ENCODE results near the gene CNN2. TPM values are rescaled to one million over a fixed set of nuclear protein-coding genes. Genes with fewer than 3 reads are reported as not detected.

Gene CNN2
- total RNA-seq, 2 experiments from 2014 or later = 307 to 318 TPM

DNA sequence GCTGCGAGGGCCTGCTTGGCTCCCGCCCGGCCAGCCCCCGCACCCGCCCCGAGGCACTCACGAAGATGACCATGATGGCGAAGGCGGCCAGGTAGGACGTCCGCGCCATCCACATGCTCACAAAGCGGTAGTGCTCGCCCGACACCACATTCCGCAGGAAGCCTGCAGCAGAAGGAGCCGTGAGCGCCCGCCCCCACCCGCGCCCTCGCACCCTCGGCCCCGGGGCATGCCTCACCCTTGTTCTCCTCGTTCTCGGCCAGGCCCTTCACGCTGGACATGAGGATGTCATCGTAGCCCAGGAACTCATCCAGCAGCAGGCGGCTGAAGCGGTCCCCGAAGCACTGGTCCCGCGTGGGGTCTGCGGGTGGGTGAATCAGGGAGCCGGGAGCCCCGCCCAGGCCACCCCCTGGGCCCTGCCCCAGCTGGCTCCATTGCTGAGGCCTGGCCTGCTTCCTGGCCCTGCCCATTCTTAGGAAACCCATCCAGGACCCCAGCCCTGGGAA is 14.5 kb upstream of the CNN2 start:
- Histone ChIP-seq H3K9me3 (ENCODE audit: control insufficient read depth in 1 of 2, insufficient read depth in 1 of 2, low read length in 2 of 2) (peaks cover 0 to 4% of the 10 kb centered on the region in 2 experiments), H3K4me1 (ENCODE audit: insufficient read depth, low read length) (peaks cover 25% of the 10 kb centered on the region), H3K27me3 (ENCODE audit: control insufficient read depth in 1 of 2, insufficient read depth in 2 of 2, low read length in 2 of 2) (no peaks in the 10 kb centered on the region), H3K36me3 (ENCODE audit: insufficient read depth, low read length) (peaks cover 44% of the 10 kb centered on the region), H3K27ac (ENCODE audit: low read depth in 1 of 2, low read length in 2 of 2) (no peak overlapping the region), H3K4me3 (ENCODE audit: low read length) (no peak overlapping the region)
- Mint-ChIP-seq H3K4me3 (no peak overlapping the region), H3K36me3 (ENCODE audit: low read depth) (peaks cover 10% of the 10 kb centered on the region), H3K4me1 (ENCODE audit: low read depth) (peaks cover 3% of the 10 kb centered on the region), H3K9me3 (no peaks in the 10 kb centered on the region), H3K27ac (no peak overlapping the region), H3K27me3 (no peaks in the 10 kb centered on the region)
- DNase-seq (no peak), ATAC-seq (ENCODE audit: poor library complexity) (no peak)
- ChIA-PET POLR2A (no interaction called here), CTCF (no interaction called here)
- intact Hi-C loops (cut with DNase I, micrococcal nuclease) = no loop called here
- TF ChIP-seq, protein P1, sequence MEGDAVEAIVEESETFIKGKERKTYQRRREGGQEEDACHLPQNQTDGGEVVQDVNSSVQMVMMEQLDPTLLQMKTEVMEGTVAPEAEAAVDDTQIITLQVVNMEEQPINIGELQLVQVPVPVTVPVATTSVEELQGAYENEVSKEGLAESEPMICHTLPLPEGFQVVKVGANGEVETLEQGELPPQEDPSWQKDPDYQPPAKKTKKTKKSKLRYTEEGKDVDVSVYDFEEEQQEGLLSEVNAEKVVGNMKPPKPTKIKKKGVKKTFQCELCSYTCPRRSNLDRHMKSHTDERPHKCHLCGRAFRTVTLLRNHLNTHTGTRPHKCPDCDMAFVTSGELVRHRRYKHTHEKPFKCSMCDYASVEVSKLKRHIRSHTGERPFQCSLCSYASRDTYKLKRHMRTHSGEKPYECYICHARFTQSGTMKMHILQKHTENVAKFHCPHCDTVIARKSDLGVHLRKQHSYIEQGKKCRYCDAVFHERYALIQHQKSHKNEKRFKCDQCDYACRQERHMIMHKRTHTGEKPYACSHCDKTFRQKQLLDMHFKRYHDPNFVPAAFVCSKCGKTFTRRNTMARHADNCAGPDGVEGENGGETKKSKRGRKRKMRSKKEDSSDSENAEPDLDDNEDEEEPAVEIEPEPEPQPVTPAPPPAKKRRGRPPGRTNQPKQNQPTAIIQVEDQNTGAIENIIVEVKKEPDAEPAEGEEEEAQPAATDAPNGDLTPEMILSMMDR (IDR thresholded peaks at IDR 0.05) = no peak

DNA sequence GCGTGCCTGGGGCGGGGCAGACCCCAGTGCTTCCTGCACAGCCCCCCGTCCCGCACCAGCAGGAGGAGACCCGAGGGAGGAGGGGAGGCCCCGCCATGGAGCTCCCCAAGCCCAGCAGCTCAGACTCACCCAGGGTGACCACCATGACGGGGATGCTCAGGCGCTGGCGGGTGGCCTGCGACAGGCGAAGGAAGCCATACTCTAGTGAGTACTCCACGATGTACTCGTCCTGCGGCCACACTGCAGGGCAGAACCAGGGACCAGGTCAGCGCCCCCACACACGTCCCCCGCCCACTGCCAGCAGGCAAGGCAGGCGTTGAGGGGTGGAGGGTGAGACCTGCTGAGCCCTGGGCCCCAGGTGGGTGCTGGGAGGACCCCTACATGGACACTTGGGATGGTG is 14.1 kb upstream of the CNN2 start:
- Mint-ChIP-seq H3K9me3 (no peaks in the 10 kb centered on the region), H3K27me3 (no peaks in the 10 kb centered on the region), H3K4me3 (no peak overlapping the region), H3K36me3 (ENCODE audit: low read depth) (peaks cover 10% of the 10 kb centered on the region), H3K4me1 (ENCODE audit: low read depth) (peaks cover 7% of the 10 kb centered on the region), H3K27ac (no peak overlapping the region)
- ChIA-PET POLR2A (no interaction called here), CTCF (no interaction called here)
- DNase-seq (no peak), ATAC-seq (ENCODE audit: poor library complexity) (no peak)
- Histone ChIP-seq H3K4me1 (ENCODE audit: insufficient read depth, low read length) (peaks cover 30% of the 10 kb centered on the region), H3K36me3 (ENCODE audit: insufficient read depth, low read length) (peaks cover 44% of the 10 kb centered on the region), H3K27me3 (ENCODE audit: control insufficient read depth in 1 of 2, insufficient read depth in 2 of 2, low read length in 2 of 2) (no peaks in the 10 kb centered on the region), H3K9me3 (ENCODE audit: control insufficient read depth in 1 of 2, insufficient read depth in 1 of 2, low read length in 2 of 2) (peaks cover 0 to 4% of the 10 kb centered on the region in 2 experiments), H3K4me3 (ENCODE audit: low read length) (no peak overlapping the region), H3K27ac (ENCODE audit: low read depth in 1 of 2, low read length in 2 of 2) (no peak overlapping the region)
- intact Hi-C loops (cut with DNase I, micrococcal nuclease) = no loop called here
- TF ChIP-seq, protein P1 (IDR thresholded peaks at IDR 0.05) = no peak

DNA sequence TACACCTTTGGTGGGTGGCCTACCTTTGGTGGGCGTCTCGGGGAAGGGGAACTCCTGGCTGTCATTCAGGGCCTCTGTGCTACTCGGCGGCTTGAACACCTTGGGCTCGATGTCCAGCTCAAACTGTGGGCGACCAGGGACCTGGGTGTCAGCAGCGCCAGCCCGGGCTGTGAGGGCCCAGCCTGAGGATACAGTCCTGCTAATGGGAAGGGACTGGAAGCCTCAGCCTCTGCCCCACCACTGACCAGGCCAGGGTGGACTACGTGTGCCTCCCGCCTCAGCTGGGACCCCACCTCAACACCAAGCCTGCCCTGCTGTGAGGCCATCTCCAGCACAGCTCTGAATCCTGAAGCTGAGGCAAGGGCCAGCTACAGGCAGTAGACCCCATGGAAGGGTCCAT is 13.2 kb upstream of the CNN2 start:
- H3K4me3 ChIP-seq (ENCODE audit: low read length) = no peak overlapping the region
- peaks cover 39% of the 10 kb centered on the region for H3K4me1 ChIP-seq (ENCODE audit: insufficient read depth, low read length)
- no peak overlapping the region for H3K4me3 Mint-ChIP-seq
- intact Hi-C loops (cut with DNase I, micrococcal nuclease) = no loop called here
- no peak for ATAC-seq (ENCODE audit: poor library complexity)
- no peak overlapping the region for H3K27ac Mint-ChIP-seq
- H3K4me1 Mint-ChIP-seq (ENCODE audit: low read depth) = peaks cover 15% of the 10 kb centered on the region
- H3K27me3 Mint-ChIP-seq = no peaks in the 10 kb centered on the region
- no peak for DNase-seq
- ChIA-PET POLR2A (interaction anchor here (0.6 kb wide), 1 partner anchor 166 kb away, joined by 3 read pairs; no protein-coding TSS in a partner anchor), CTCF (no interaction called here)
- H3K36me3 ChIP-seq (ENCODE audit: insufficient read depth, low read length) = peaks cover 48% of the 10 kb centered on the region
- TF ChIP-seq, protein P1 (IDR thresholded peaks at IDR 0.05) = no peak
- H3K9me3 Mint-ChIP-seq = no peaks in the 10 kb centered on the region
- peaks cover 10% of the 10 kb centered on the region for H3K36me3 Mint-ChIP-seq (ENCODE audit: low read depth)
- no peak overlapping the region for H3K27ac ChIP-seq (ENCODE audit: low read depth in 1 of 2, low read length in 2 of 2)
- peaks cover 0 to 4% of the 10 kb centered on the region in 2 experiments for H3K9me3 ChIP-seq (ENCODE audit: control insufficient read depth in 1 of 2, insufficient read depth in 1 of 2, low read length in 2 of 2)
- no peaks in the 10 kb centered on the region for H3K27me3 ChIP-seq (ENCODE audit: control insufficient read depth in 1 of 2, insufficient read depth in 2 of 2, low read length in 2 of 2)
